Caco-2 (cell line): ENCODE measurements around the gene CHCHD6. TPM values are rescaled to one million over a fixed set of nuclear protein-coding genes. Genes with fewer than 3 reads are reported as not detected.

ENCODE experiments used
- BruUV-seq: library from RNA; stranded (reverse); fragments of 400-500 nt; replicated peaks from 2 replicates; lab custom pipeline; 2021; lab: Mats Ljungman, UMichigan
- CTCF ChIA-PET: fragments of 300-600 bp; sonication (Branson Sonifier 250); formaldehyde crosslinking; loops from one replicate; lab custom pipeline; 2022; ENCODE audit warnings: antibody characterized with exemption; lab: Charles Lee
- POLR2A ChIA-PET: fragments of 300-600 bp; sonication (Branson Sonifier 250); formaldehyde crosslinking; loops from one replicate; lab custom pipeline; 2022; ENCODE audit warnings: antibody characterized with exemption; lab: Charles Lee
- DNase-seq, 2 experiments: peaks; one replicate each; pipeline versions ENCODE4 v3.0.0 to v3.0.0-alpha.2; 2020 to 2022
- H3K27me3 ChIP-seq: replicated peaks from 2 replicates; pipeline ENCODE4 v1.6.0; 2011; ENCODE audit warnings: low read length; ENCODE audit not compliant: control insufficient read depth, insufficient read depth
- H3K36me3 ChIP-seq: 2 replicates; pipeline ENCODE4 v1.5.1; 2011; ENCODE audit warnings: low read length; ENCODE audit not compliant: control insufficient read depth, insufficient read depth
- H3K4me1 ChIP-seq: fragments of 250-450 bp; sonication (Bioruptor Pico); 2 replicates; pipeline ENCODE4 v1.5.1; 2020; ENCODE audit warnings: mild to moderate bottlenecking
- H3K4me3 ChIP-seq: 2 replicates; pipeline ENCODE4 v1.5.1; 2011; ENCODE audit warnings: low read depth, mild to moderate bottlenecking, control low read depth, low read length
- H3K9me3 ChIP-seq: fragments of 250-450 bp; sonication (Bioruptor Pico); 2 replicates; pipeline ENCODE4 v1.5.1; 2020; ENCODE audit warnings: mild to moderate bottlenecking, moderate library complexity
- H3K27ac Mint-ChIP-seq: one replicate; pipeline ENCODE4 v1.8.0; 2022; ENCODE audit warnings: mixed read lengths; ENCODE audit not compliant: unreplicated experiment
- H3K27me3 Mint-ChIP-seq: one replicate; pipeline ENCODE4 v1.8.0; 2022; ENCODE audit warnings: mixed read lengths; ENCODE audit not compliant: insufficient read depth, unreplicated experiment
- H3K36me3 Mint-ChIP-seq: one replicate; pipeline ENCODE4 v1.8.0; 2022; ENCODE audit warnings: mild to moderate bottlenecking, mixed read lengths; ENCODE audit not compliant: insufficient read depth, unreplicated experiment
- H3K4me1 Mint-ChIP-seq: one replicate; pipeline ENCODE4 v1.8.0; 2022; ENCODE audit warnings: low read depth, mixed read lengths; ENCODE audit not compliant: unreplicated experiment
- H3K4me3 Mint-ChIP-seq: one replicate; pipeline ENCODE4 v1.8.0; 2022; ENCODE audit warnings: mild to moderate bottlenecking, moderate library complexity, mixed read lengths; ENCODE audit not compliant: unreplicated experiment
- H3K9me3 Mint-ChIP-seq: one replicate; pipeline ENCODE4 v1.8.0; 2022; ENCODE audit warnings: mixed read lengths; ENCODE audit not compliant: unreplicated experiment
- CTCF ChIP-seq, 2 experiments: fragments of 200-600 bp in 1 of 2; IDR thresholded peaks; 1 replicate in 1 of 2; 2 replicates in 1 of 2; pipeline versions ENCODE4 v1.5.1 to v1.8.0; 2011 to 2022; ENCODE audit warnings: antibody characterized with exemption in 1 of 2, control low read depth in 1 of 2, inconsistent platforms in 1 of 2, low read depth in 1 of 2, low read length in 1 of 2, mild to moderate bottlenecking in 1 of 2, moderate library complexity in 1 of 2; ENCODE audit not compliant: insufficient read depth in 1 of 2, severe bottlenecking in 1 of 2, unreplicated experiment in 1 of 2
- intact Hi-C: fragments of 100-400 bp; cut with micrococcal nuclease; formaldehyde crosslinking; loops from one replicate; pipeline ENCODE4 v1.10.0; 2022; ENCODE audit not compliant: unreplicated experiment
- total RNA-seq: library from RNA; stranded (reverse); gene quantifications from 2 replicates; pipeline ENCODE4 v1.2.3, GENCODE V29; 2022

Gene CHCHD6
- total RNA-seq, 1 experiment from 2014 or later, result 49.5 TPM

GRCh38 chr3:126667631-126668449 is 36.2 kb upstream of the CHCHD6 start:
- Histone ChIP-seq H3K27me3 (peaks cover 2% of the 10 kb centered on the region; the same call in 1 of the 2 replicates), H3K4me1 (no peaks in the 10 kb centered on the region), H3K9me3 (no peaks in the 10 kb centered on the region), H3K36me3 (no peaks in the 10 kb centered on the region), H3K4me3 (no peak overlapping the region)
- CTCF ChIA-PET, result no interaction called here
- TF ChIP-seq CTCF (IDR thresholded peaks at IDR 0.05; ENCODE audit: insufficient read depth in 1 of 2, low read depth in 1 of 2, low read length in 1 of 2, severe bottlenecking in 1 of 2, unreplicated experiment in 1 of 2), result no peak
- intact Hi-C loops, result no loop called here
- Mint-ChIP-seq H3K27ac (no peak overlapping the region), H3K4me1 (no peaks in the 10 kb centered on the region), H3K4me3 (no peak overlapping the region), H3K9me3 (no peaks in the 10 kb centered on the region), H3K36me3 (no peaks in the 10 kb centered on the region), H3K27me3 (peaks cover 4% of the 10 kb centered on the region)
- no TSS peak for BruUV-seq
- DNase-seq, result no peak
- POLR2A ChIA-PET, result no interaction called here

- H3K27me3 ChIP-seq, result no peaks in the 10 kb centered on the region
- H3K36me3 Mint-ChIP-seq, result no peaks in the 10 kb centered on the region
- TF ChIP-seq CTCF (IDR thresholded peaks at IDR 0.05; ENCODE audit: insufficient read depth in 1 of 2, low read depth in 1 of 2, low read length in 1 of 2, severe bottlenecking in 1 of 2, unreplicated experiment in 1 of 2), result no peak
- H3K27me3 Mint-ChIP-seq, result peaks cover 4% of the 10 kb centered on the region
- no peak overlapping the region for H3K27ac Mint-ChIP-seq
- no peaks in the 10 kb centered on the region for H3K4me1 ChIP-seq
- intact Hi-C loops, result no loop called here
- ChIA-PET POLR2A (no interaction called here), CTCF (no interaction called here)
- H3K4me1 Mint-ChIP-seq, result no peaks in the 10 kb centered on the region
- peaks cover under 1% of the 10 kb centered on the region; the same call in 1 of the 2 replicates for H3K9me3 ChIP-seq
- no TSS peak for BruUV-seq
- H3K36me3 ChIP-seq, result no peaks in the 10 kb centered on the region
- H3K4me3 Mint-ChIP-seq, result no peak overlapping the region
- H3K4me3 ChIP-seq, result no peak overlapping the region
- DNase-seq, result no peak
- H3K9me3 Mint-ChIP-seq, result no peaks in the 10 kb centered on the region
Measured at GRCh38 chr3:126668450-126669401, 35.3 kb upstream of the CHCHD6 start.

GRCh38 chr3:126671521-126671920 is 32.5 kb upstream of the CHCHD6 start:
- Mint-ChIP-seq H3K27ac (no peak overlapping the region), H3K4me1 (no peaks in the 10 kb centered on the region), H3K36me3 (no peaks in the 10 kb centered on the region), H3K9me3 (no peaks in the 10 kb centered on the region), H3K27me3 (no peaks in the 10 kb centered on the region), H3K4me3 (no peak overlapping the region)
- Histone ChIP-seq H3K9me3 (peaks cover 7% of the 10 kb centered on the region; the same call in 1 of the 2 replicates), H3K4me1 (no peaks in the 10 kb centered on the region), H3K4me3 (no peak overlapping the region), H3K36me3 (no peaks in the 10 kb centered on the region), H3K27me3 (no peaks in the 10 kb centered on the region)
- no peak for TF ChIP-seq CTCF (IDR thresholded peaks at IDR 0.05; ENCODE audit: insufficient read depth in 1 of 2, low read depth in 1 of 2, low read length in 1 of 2, severe bottlenecking in 1 of 2, unreplicated experiment in 1 of 2)
- POLR2A ChIA-PET, result no interaction called here
- CTCF ChIA-PET, result interaction anchor here (0.6 kb wide), 1 partner anchor 45 kb away, joined by 3 read pairs; no protein-coding TSS in a partner anchor
- no TSS peak for BruUV-seq
- DNase-seq, result no peak
- intact Hi-C loops, result loop anchor here (10.0 kb wide), 1 partner anchor 783 kb away; no protein-coding TSS in a partner anchor
